Heart left ventricle (tissue), 13 donors: ENCODE results near the gene FA2H.
"Not testable (repeated sequence)": the region's sequence is repeated elsewhere in the genome, so short reads cannot be mapped to it uniquely, and the experiment has no call there.

Experiments
- CTCF ChIP-seq, 12 donors: fragments of 200-600 bp; sonication (generic) in 4 of 12; IDR thresholded peaks; one replicate each; pipeline versions ENCODE4 v1.5.0 to v1.8.0; 2018 to 2022; ENCODE audit warnings: antibody characterized with exemption in 12 of 12, mild to moderate bottlenecking in 5 of 12
- POLR2A ChIP-seq, 2 donors: fragments of 450-650 bp; IDR thresholded peaks; one replicate each; pipeline ENCODE4 v1.6.1; 2017; ENCODE audit warnings: antibody characterized with exemption in 2 of 2, mild to moderate bottlenecking in 2 of 2, moderate library complexity in 2 of 2
- donor health status: ischemic (EF 13 %, LVEDD 7.1; RV severe dilation, severe dysfunction).
- donor health status: DM: no; HTN: yes; CAD: no.
- donor health status: DM: no; HTN: no; CAD: no.
- donor health status: ischemic (EF 25% LVEDD 6.9; RV normal size, moderate dysfunction).
- donor health status: ischemic (EF 25% LVEDD 5.7; RV mildly dilated, moderate dysfunction).
- donor health status: ischemic (EF 35%, LVEDD 5.7; RV mildly dilated, moderate dysfunction).
- donor health status: nonischemic (EF 11% LVEDD 7.7; RV severe dilation, severe dysfunction).
- donor health status: DM: yes; HTN: yes; CAD: no.
- donor health status: PGD.
- donor health status: ischemic (EF 29% LVEDD 5.4; RV normal size, mild dysfunction).
- donor health status: nonischemic (EF 23%, LVEDD 6.1; RV moderate dilation, normal function).

- not testable (repeated sequence) for TF ChIP-seq POLR2A, CTCF (IDR thresholded peaks at IDR 0.05)
These were observed 105.7 kb downstream of the FA2H start for GRCh38 chr16:74668877-74669276.
